Mesothelial cell of epicardium (in vitro differentiated cells): ENCODE results near the gene PPIP5K2. TPM values are rescaled to one million over a fixed set of nuclear protein-coding genes. Genes with fewer than 3 reads are reported as not detected.
"Not testable (repeated sequence)": the region's sequence is repeated elsewhere in the genome, so short reads cannot be mapped to it uniquely, and the experiment has no call there.

ENCODE experiments used
- DNase-seq, 2 experiments: peaks; one replicate each; pipeline ENCODE4 v3.0.0; 2021; ENCODE audit warnings: low spot score in 2 of 2; ENCODE audit not compliant: unreplicated experiment in 2 of 2
- H3K27ac Mint-ChIP-seq: 2 replicates; pipeline ENCODE4 v1.8.0; 2021; ENCODE audit warnings: mixed read lengths
- H3K27me3 Mint-ChIP-seq: 2 replicates; pipeline ENCODE4 v1.8.0; 2021; ENCODE audit warnings: low read depth, mixed read lengths
- H3K36me3 Mint-ChIP-seq: 2 replicates; pipeline ENCODE4 v1.8.0; 2021; ENCODE audit warnings: mixed read lengths
- H3K4me1 Mint-ChIP-seq: 2 replicates; pipeline ENCODE4 v1.8.0; 2021; ENCODE audit warnings: mixed read lengths
- H3K4me3 Mint-ChIP-seq: 2 replicates; pipeline ENCODE4 v1.8.0; 2021; ENCODE audit warnings: mild to moderate bottlenecking, moderate library complexity, mixed read lengths
- H3K9me3 Mint-ChIP-seq: 2 replicates; pipeline ENCODE4 v1.8.0; 2021; ENCODE audit warnings: mixed read lengths
- CTCF ChIP-seq: fragments of 200-600 bp; sonication (generic); IDR thresholded peaks from one replicate; pipeline ENCODE4 v1.5.0; 2021; ENCODE audit warnings: antibody characterized with exemption; ENCODE audit not compliant: unreplicated experiment
- total RNA-seq: library from RNA; stranded (reverse); gene quantifications from 3 replicates; pipeline ENCODE4 v1.2.1, GENCODE V29; 2021

Gene PPIP5K2
- total RNA-seq, 1 donor from 2014 or later = 79.4 TPM

GRCh38 chr5:103138202-103138690, 18.1 kb downstream of the PPIP5K2 start:
- Mint-ChIP-seq H3K9me3 (peaks cover 4% of the 10 kb centered on the region), H3K36me3 (peaks cover 30% of the 10 kb centered on the region), H3K4me3 (no peak overlapping the region), H3K27ac (no peak overlapping the region), H3K27me3 (no peaks in the 10 kb centered on the region), H3K4me1 (no peaks in the 10 kb centered on the region)
- TF ChIP-seq CTCF = no peak
- no peak for DNase-seq

DNA sequence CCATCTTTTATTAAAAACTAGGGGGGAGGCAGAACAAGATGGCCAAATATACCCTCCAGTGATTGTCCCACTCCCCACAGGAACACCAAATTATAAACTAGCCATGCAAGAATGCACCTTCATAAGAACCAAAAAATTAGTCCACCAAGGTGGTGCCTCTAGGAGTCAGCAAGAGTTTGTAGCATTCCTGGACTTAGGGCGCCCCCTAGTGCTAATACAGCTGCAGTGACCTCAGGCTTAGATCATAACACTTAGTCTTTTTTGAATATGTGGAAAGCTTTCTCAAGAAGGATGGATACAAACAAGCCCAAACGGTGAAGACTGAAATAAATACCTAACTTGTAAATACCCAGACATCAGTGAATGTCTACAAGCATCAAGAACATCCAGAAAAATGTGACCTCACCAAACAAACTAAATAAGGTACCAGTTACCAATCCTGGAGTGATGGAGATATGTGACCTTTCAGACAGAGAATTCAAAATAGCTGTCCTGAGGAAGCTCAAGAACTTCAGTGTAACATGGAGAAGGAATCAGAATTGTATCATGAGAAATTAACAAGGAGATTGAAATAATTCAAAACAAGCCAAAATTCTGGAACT, 19.3 kb downstream of the PPIP5K2 start:
- peak; percentile 51 to 81 for DNase-seq
- no peak overlapping the region for H3K4me3 Mint-ChIP-seq
- no peak overlapping the region for H3K27ac Mint-ChIP-seq
- peak; percentile 75 for TF ChIP-seq CTCF
- no peaks in the 10 kb centered on the region for H3K27me3 Mint-ChIP-seq
- peaks cover 4% of the 10 kb centered on the region for H3K9me3 Mint-ChIP-seq
- H3K36me3 Mint-ChIP-seq = peaks cover 30% of the 10 kb centered on the region
- no peaks in the 10 kb centered on the region for H3K4me1 Mint-ChIP-seq

DNA sequence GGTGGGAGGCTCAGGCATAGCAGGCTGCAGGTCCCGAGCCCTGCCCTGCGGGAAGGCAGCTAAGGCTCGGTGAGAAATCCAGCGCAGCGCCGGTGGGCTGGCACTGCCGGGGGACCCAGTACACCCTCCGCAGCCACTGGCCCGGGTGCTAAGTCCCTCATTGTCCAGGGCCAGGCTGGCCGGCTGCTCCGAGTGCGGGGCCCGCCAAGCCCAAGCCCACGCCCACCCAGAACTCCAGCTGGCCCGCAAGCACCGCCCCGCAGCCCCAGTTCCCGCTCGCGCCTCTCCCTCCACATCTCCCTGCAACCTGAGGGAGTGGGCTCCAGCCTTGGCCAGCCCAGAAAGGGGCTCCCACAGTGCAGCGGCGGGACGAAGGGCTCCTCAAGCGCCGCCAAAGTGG, 22.0 kb downstream of the PPIP5K2 start:
- not testable (repeated sequence) for H3K4me3 Mint-ChIP-seq, H3K27ac Mint-ChIP-seq, H3K27me3 Mint-ChIP-seq, DNase-seq, H3K9me3 Mint-ChIP-seq, H3K4me1 Mint-ChIP-seq
- H3K36me3 Mint-ChIP-seq = peaks cover 22% of the 10 kb centered on the region

- no peak for TF ChIP-seq CTCF
- no peak overlapping the region for H3K4me3 Mint-ChIP-seq
- H3K27me3 Mint-ChIP-seq = no peaks in the 10 kb centered on the region
- no peak overlapping the region for H3K27ac Mint-ChIP-seq
- H3K4me1 Mint-ChIP-seq = no peaks in the 10 kb centered on the region
- peaks cover 14% of the 10 kb centered on the region for H3K36me3 Mint-ChIP-seq
- peaks cover 4% of the 10 kb centered on the region for H3K9me3 Mint-ChIP-seq
- no peak for DNase-seq
These were observed 25.1 kb downstream of the PPIP5K2 start for GRCh38 chr5:103145196-103145595.

- no peaks in the 10 kb centered on the region for H3K9me3 Mint-ChIP-seq
- H3K27ac Mint-ChIP-seq = no peak overlapping the region
- DNase-seq = no peak
- H3K4me1 Mint-ChIP-seq = no peaks in the 10 kb centered on the region
- TF ChIP-seq CTCF = no peak
- H3K27me3 Mint-ChIP-seq = no peaks in the 10 kb centered on the region
- H3K4me3 Mint-ChIP-seq = no peak overlapping the region
- H3K36me3 Mint-ChIP-seq = peaks cover 3% of the 10 kb centered on the region
These were observed 28.1 kb downstream of the PPIP5K2 start for GRCh38 chr5:103148213-103148612.

DNA sequence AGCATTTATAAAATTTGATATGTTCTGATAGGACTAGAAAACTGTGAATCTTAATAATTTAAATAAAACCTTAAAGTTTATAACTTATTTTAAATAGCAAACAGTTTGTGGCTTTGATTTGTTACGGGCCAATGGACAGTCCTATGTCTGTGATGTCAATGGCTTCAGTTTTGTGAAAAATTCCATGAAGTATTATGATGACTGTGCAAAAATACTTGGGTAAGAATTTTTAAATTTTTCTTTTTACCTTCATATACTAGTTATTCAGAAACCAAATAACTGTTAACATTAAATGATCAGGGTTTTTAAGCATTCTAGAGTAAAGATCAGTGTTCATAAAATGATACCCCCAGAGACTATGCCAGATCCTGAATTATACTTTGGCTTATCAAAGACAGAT, 31.1 kb downstream of the PPIP5K2 start:
- no peak for DNase-seq
- TF ChIP-seq CTCF = no peak
- peaks cover 5% of the 10 kb centered on the region for H3K36me3 Mint-ChIP-seq
- H3K4me3 Mint-ChIP-seq = no peak overlapping the region
- H3K4me1 Mint-ChIP-seq = no peaks in the 10 kb centered on the region
- H3K27ac Mint-ChIP-seq = no peak overlapping the region
- H3K27me3 Mint-ChIP-seq = no peaks in the 10 kb centered on the region
- no peaks in the 10 kb centered on the region for H3K9me3 Mint-ChIP-seq
